ENCODE results near the gene LPP.

DNA sequence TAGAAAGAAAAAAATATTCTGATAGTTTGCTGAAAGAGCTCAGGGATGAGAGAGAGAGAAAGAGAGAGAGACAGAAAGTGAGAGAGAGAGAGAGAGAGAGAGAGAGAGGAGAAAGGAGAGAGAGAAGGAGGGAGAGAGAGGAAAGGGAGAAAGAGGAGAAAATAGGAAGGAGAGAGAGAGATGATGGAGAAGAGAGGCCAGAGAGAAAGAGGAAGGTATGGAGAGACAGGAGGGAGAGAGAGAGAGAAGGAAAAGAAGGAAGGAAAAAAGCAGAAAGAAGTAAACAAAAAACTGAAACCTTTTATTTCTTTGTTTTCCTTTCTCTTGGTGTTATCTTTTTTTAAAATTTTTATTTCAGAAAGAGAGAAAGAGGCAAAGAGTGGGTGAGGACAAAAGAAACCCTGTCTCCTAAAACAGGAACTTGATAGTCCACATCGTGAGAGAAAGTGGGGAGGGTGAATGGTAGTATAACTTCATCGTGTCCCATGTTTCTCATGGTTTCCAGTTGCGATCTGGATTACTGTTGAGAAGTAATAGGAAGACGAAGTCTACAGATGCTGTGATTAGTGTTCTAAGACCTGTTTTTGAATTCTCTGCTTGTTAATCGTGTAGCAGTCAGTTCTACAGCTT, 279.7 kb downstream of the LPP start:
- TF ChIP-seq POLR2AphosphoS5 (IDR thresholded peaks at IDR 0.05; ENCODE audit: low read depth, low read length) (no peak), TAF1 (IDR thresholded peaks at IDR 0.05; ENCODE audit: borderline replicate concordance, insufficient read depth, low read length) (no peak), SIN3A (IDR thresholded peaks at IDR 0.05; ENCODE audit: borderline replicate concordance, insufficient read depth, low read length) (no peak)
